Motor neuron (in vitro differentiated cells): ENCODE data around the gene GDF10. TPM values are rescaled to one million over a fixed set of nuclear protein-coding genes. Genes with fewer than 3 reads are reported as not detected.

Source experiments
- ATAC-seq, 8 experiments: fragments of 200-7000 bp; cut with Tn5 transposase; replicated peaks in 6 of 8; 2 replicates each; pipeline ENCODE4 v1.8.0; 2021; ENCODE audit warnings: mild to moderate bottlenecking in 8 of 8, moderate library complexity in 8 of 8
- H3K27ac ChIP-seq, 2 donors: fragments of 250-450 bp; sonication (Bioruptor Pico); 2 replicates each; pipeline ENCODE4 v1.9.0; 2021; ENCODE audit warnings: antibody characterized with exemption in 2 of 2, mild to moderate bottlenecking in 2 of 2, moderate library complexity in 1 of 2
- H3K4me1 ChIP-seq, 2 donors: fragments of 250-450 bp; sonication (Bioruptor Pico); replicated peaks in 1 of 2; 2 replicates each; pipeline ENCODE4 v1.6.1; 2021; ENCODE audit warnings: antibody characterized with exemption in 2 of 2, mild to moderate bottlenecking in 2 of 2, moderate library complexity in 1 of 2
- H3K4me3 ChIP-seq, 5 donors: fragments of 250-450 bp; sonication (Bioruptor Pico); 2 replicates each; pipeline ENCODE4 v1.9.0; 2021; ENCODE audit warnings: antibody characterized with exemption in 5 of 5, mild to moderate bottlenecking in 5 of 5, moderate library complexity in 4 of 5
- WGBS, 10 experiments: fragments of 450-650 bp; shearing (Covaris generic); methylation state at CpG; one replicate each; pipeline ENCODE4 v1.0.0; 2022; 5-methylcytosine and 5-hydroxymethylcytosine counted together
- in situ Hi-C, 9 experiments: fragments of 400-800 bp; cut with MboI; loops; one replicate each; pipeline ENCODE4 v1.15.0; 2021; ENCODE audit warnings: low sequenced_read_pairs in 9 of 9, low pct_unique_long_range_greater_than_20kb in 2 of 9; ENCODE audit not compliant: unreplicated experiment in 9 of 9
- total RNA-seq, 8 experiments: library from RNA; unstranded; fragments of 300-600 nt; gene quantifications; 2 replicates each; pipeline versions ENCODE4 v1.2.3 to v1.2.4, GENCODE V29; 2022

GDF10 gene
- total RNA-seq, 8 experiments from 2014 or later = 0.05 to 78.6 (median 0.17) TPM; not detected in 3

DNA sequence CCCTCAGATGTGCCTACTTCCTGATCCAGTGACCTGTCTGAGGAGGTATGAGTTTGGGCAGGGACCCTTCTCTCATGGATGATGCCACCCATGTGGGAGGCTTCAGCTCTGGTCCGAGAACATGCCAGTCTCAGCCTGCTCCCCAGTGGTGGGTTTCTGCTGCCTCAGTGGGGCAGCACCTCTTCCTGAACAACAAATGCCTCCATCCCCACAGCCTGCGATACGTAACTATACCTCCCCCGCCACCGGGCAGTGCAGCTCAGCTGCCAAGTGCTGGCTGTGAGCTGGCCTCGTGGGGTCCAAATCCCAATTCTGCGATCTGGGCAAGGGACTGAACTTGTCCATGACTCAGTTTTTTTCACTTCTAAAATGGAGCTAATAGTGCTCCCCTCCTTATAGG lies 3.1 kb downstream of the GDF10 start:
- ATAC-seq = no peak
- Histone ChIP-seq H3K4me3 (no peak overlapping the region), H3K4me1 (no peaks in the 10 kb centered on the region), H3K27ac (no peak overlapping the region)
- 50 to 100% (median 80%) methylated on average over 1 to 6 of the region's 7 CpGs; no CpG with 5 or more reads in 2 of the 10 experiments for WGBS, 10 experiments
- in situ Hi-C loops = loop anchor here in 4 of 9 experiments (10.0 to 25.0 kb wide), 3 partner anchors 248 to 278 kb away; no protein-coding TSS in a partner anchor

DNA sequence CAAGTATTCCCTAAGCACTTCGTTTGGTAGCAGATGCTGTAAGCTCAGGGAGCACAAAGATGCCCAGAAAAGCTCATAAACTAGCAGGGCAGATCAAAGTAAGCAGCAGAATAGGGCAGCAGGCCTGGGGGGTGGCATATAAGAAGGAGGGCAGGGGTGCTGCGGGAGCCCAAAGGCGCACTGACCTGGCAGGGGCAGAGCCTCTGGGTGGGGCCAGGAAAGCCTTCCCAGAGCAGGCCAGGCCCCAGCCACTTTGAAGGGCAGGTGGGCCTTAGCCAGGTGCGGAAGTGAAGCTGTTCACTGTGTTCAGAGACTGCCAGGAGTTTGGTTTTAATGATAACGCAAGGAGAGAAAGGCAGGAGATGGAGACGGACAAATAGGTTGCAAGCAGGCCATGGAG lies 3.9 kb downstream of the GDF10 start:
- no peaks in the 10 kb centered on the region for H3K4me1 ChIP-seq
- 40 to 100% (median 66%) methylated on average over 1 to 3 of the region's 6 CpGs; no CpG with 5 or more reads in 2 of the 10 experiments for WGBS, 10 experiments
- ATAC-seq = no peak
- in situ Hi-C loops = loop anchor here in 4 of 9 experiments (10.0 to 25.0 kb wide), 3 partner anchors 249 to 279 kb away; no protein-coding TSS in a partner anchor
- no peak overlapping the region for H3K4me3 ChIP-seq
- H3K27ac ChIP-seq = no peak overlapping the region

DNA sequence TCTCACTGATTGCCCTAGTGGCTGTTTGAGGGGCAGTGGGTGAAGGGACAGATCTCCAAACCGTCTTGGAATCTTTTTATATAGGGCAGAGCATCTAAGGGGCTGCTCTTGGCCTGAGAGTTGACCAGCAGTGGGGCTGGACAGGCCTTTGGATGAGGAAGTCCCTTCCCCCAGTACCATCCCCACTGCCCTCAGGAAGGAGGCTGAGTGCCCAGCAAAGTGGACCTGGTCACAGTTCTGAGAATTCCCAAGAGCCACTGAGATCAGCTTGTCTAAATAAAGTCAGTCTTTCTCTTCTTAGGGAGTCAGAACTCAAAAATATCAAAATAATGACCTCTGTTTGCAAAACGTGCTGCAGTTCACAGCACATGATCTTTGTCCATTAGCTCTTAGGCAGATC lies 5.6 kb downstream of the GDF10 start:
- Histone ChIP-seq H3K4me1 (no peaks in the 10 kb centered on the region), H3K27ac (no peak overlapping the region), H3K4me3 (no peak overlapping the region)
- WGBS, 10 experiments = 40 to 80% (median 52%) methylated on average over 1 to 2 of the region's 2 CpGs; no CpG with 5 or more reads in 4 of the 10 experiments
- in situ Hi-C loops = loop anchor here in 4 of 9 experiments (10.0 to 25.0 kb wide), 3 partner anchors 251 to 281 kb away; no protein-coding TSS in a partner anchor
- no peak for ATAC-seq

- ATAC-seq = no peak
- 20 to 89% (median 70%) methylated on average over 1 to 5 of the region's 10 CpGs for WGBS, 10 experiments
- H3K27ac ChIP-seq = no peak overlapping the region
- in situ Hi-C loops = loop anchor here in 4 of 9 experiments (10.0 to 25.0 kb wide), 3 partner anchors 252 to 282 kb away; no protein-coding TSS in a partner anchor
- H3K4me1 ChIP-seq = no peaks in the 10 kb centered on the region
- H3K4me3 ChIP-seq = no peak overlapping the region
Observed at GRCh38 chr10:47306387-47307210, 6.6 kb downstream of the GDF10 start.

- in situ Hi-C loops = loop anchor here in 4 of 9 experiments (10.0 to 25.0 kb wide), 3 partner anchors 253 to 283 kb away; no protein-coding TSS in a partner anchor
- no peaks in the 10 kb centered on the region for H3K4me1 ChIP-seq
- no peak overlapping the region for H3K27ac ChIP-seq
- no peak for ATAC-seq
- H3K4me3 ChIP-seq = no peak overlapping the region
- WGBS, 10 experiments = 26 to 93% (median 71%) methylated on average over 2 to 3 of the region's 3 CpGs; no CpG with 5 or more reads in 2 of the 10 experiments
Observed at GRCh38 chr10:47307381-47307780, 7.4 kb downstream of the GDF10 start.

DNA sequence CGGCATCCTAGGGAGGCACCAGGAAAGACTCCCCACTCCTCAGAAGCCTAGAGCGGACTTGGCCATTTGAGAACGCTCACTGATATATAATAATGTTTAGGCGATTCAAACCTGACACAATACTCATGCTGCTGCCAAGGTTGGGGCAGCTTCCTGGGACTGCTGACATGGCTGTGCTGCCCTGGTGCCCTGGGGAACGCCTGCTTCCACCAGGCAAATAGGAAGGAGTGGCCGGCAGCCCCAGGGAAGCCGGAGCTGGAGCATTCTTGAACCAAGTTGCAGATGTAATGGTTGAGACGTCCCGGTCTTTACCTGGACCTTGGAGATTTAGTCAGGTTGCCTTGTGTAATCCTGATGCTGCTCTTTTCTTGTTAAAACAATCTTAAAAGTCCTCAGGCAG lies 8.8 kb downstream of the GDF10 start:
- Histone ChIP-seq H3K4me1 (no peaks in the 10 kb centered on the region), H3K27ac (no peak overlapping the region), H3K4me3 (no peak overlapping the region)
- no peak for ATAC-seq
- 36 to 100% (median 81%) methylated on average over 1 to 8 of the region's 9 CpGs; no CpG with 5 or more reads in 3 of the 10 experiments for WGBS, 10 experiments
- in situ Hi-C loops = loop anchor here in 4 of 9 experiments (10.0 to 25.0 kb wide), 3 partner anchors 254 to 284 kb away; no protein-coding TSS in a partner anchor

DNA sequence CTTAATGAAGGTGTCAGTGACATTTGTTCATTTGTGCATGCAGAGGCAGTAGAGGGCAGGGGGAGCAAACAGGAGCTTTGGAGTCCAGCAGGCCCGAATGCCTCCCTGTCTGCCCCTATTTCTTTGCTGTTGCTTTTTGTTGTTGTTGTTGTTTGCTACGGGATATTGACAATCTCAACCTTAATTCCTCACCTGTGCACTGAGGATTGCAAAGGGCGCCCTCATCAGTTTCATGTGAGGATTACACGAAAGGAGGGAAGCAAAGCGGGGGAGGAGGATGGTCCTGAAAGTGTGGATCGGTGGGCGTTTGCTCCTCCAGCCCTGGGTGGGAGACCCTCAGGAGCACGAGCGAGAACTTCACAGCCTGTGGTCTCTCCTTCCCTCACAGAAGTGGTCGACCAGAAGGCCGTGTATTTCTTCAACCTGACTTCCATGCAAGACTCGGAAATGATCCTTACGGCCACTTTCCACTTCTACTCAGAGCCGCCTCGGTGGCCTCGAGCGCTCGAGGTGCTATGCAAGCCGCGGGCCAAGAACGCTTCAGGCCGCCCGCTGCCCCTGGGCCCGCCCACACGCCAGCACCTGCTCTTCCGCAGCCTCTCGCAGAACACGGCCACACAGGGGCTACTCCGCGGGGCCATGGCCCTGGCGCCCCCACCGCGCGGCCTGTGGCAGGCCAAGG lies 9.6 kb downstream of the GDF10 start:
- ATAC-seq = no peak
- Histone ChIP-seq H3K4me1 (no peaks in the 10 kb centered on the region), H3K27ac (no peak overlapping the region), H3K4me3 (no peak overlapping the region)
- in situ Hi-C loops = loop anchor here in 4 of 9 experiments (10.0 to 25.0 kb wide), 3 partner anchors 255 to 285 kb away; no protein-coding TSS in a partner anchor
- WGBS, 10 experiments = 6 to 71% (median 58%) methylated on average over 2 to 22 of the region's 34 CpGs; no CpG with 5 or more reads in 1 of the 10 experiments

DNA sequence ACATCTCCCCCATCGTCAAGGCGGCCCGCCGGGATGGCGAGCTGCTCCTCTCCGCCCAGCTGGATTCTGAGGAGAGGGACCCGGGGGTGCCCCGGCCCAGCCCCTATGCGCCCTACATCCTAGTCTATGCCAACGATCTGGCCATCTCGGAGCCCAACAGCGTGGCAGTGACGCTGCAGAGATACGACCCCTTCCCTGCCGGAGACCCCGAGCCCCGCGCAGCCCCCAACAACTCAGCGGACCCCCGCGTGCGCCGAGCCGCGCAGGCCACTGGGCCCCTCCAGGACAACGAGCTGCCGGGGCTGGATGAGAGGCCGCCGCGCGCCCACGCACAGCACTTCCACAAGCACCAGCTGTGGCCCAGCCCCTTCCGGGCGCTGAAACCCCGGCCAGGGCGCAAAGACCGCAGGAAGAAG lies 10.1 kb downstream of the GDF10 start:
- in situ Hi-C loops = loop anchor here in 2 of 9 experiments (25.0 kb wide), 1 partner anchor 273 kb away; no protein-coding TSS in a partner anchor
- WGBS, 10 experiments = 45 to 95% methylated on average over 4 to 7 of the region's 37 CpGs; no CpG with 5 or more reads in 8 of the 10 experiments
- ATAC-seq = no peak
- H3K4me1 ChIP-seq = no peaks in the 10 kb centered on the region
- no peak overlapping the region for H3K27ac ChIP-seq
- H3K4me3 ChIP-seq = no peak overlapping the region

DNA sequence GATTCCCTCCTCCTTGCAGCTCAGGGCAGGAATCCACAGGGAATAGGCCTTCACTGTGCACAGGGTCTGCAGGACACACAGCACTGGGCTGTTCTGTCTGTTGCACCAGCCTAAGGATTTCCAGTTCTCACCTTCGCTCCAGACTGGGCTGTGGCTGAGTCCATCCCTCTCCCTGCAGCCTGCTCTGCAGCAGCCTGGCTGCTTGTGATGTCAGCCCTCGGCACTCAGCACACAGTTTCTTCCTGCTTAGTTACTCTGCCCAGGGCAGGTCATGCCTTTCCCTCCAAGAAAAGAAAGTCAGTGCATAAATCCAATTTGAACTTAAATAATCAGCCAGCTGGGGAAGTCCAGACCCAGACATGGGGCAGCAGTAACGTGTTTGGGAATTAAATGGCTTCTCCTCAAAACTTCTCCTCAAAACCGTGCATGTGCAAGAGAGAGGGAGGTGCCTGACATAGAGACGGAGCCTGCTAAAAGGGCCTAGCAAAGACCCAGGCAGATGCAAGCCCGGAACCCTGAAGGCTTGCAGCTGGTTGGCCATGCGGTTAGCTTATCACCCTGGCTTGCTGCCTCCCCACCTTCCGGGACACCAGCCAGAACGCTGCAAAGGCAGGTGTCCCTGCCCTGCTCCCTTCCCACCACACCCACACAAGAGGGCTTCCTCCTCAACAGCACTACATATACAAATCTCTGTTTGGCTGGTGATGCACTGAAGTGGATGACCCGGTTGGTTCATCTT lies 11.4 kb downstream of the GDF10 start:
- no peak overlapping the region for H3K27ac ChIP-seq
- H3K4me3 ChIP-seq = no peak overlapping the region
- peak in 4 of 8 experiments; percentile 11 to 59 (median 46) for ATAC-seq
- WGBS, 10 experiments = 0 to 93% (median 54%) methylated on average over 1 to 7 of the region's 10 CpGs; no CpG with 5 or more reads in 3 of the 10 experiments
- no peaks in the 10 kb centered on the region for H3K4me1 ChIP-seq
- in situ Hi-C loops = loop anchor here in 2 of 9 experiments (25.0 kb wide), 1 partner anchor 274 kb away; no protein-coding TSS in a partner anchor

DNA sequence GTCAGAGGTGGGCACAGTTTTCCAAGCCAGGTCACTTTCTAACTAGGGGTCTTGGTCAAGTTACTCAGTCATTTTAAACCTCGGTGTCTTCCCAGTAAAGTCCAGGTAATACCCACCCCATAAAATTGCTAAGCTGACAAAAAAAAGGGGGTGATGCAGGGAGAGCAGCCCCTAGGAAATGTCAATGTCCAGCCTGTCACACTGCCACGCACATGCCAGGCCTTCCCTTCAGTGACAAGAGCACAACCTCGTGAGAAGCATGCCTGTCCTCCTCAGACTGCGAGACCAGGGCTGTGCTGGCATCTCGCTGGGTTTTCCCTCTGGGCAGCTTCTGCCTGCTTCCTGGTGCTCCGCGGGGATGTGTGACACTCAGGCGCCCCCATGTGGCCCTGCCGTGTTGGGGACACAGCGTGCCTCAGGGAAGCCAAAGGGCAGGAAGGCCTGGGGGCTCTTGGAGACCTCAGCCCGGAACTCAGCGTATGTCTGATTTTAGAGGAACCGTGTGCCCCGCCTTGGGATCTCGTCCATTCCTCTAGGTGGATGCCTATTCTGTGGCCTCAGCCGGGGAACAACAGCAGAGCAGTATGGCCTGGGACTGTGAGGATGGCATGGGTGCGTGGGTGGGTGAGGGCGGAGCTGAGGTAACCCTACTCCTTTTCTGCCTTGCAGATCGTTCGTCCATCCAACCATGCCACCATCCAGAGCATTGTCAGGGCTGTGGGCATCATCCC lies 12.1 kb downstream of the GDF10 start:
- in situ Hi-C loops = loop anchor here in 2 of 9 experiments (25.0 kb wide), 1 partner anchor 275 kb away; no protein-coding TSS in a partner anchor
- 0 to 40% (median 25%) methylated on average over 1 to 16 of the region's 20 CpGs; no CpG with 5 or more reads in 5 of the 10 experiments for WGBS, 10 experiments
- no peak overlapping the region for H3K4me3 ChIP-seq
- no peaks in the 10 kb centered on the region for H3K4me1 ChIP-seq
- peak; percentile 73 to 97 (median 93) for ATAC-seq
- H3K27ac ChIP-seq = no peak overlapping the region

DNA sequence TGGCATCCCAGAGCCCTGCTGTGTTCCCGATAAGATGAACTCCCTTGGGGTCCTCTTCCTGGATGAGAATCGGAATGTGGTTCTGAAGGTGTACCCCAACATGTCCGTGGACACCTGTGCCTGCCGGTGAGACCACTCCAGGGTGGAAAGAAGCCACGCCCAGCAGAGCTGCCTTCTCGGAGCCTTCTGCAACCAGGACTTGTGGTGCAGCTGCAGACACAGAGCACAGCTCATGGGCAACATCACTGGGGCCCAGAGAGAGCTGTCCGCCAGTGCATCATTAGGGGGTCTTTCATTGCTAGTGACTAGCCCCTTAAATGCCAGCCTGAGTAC lies 12.6 kb downstream of the GDF10 start:
- Histone ChIP-seq H3K4me1 (no peaks in the 10 kb centered on the region), H3K27ac (no peak overlapping the region), H3K4me3 (no peak overlapping the region)
- in situ Hi-C loops = loop anchor here in 2 of 9 experiments (25.0 kb wide), 1 partner anchor 275 kb away; no protein-coding TSS in a partner anchor
- ATAC-seq = no peak
- WGBS, 10 experiments = 33 to 90% (median 68%) methylated on average over 2 to 5 of the region's 7 CpGs; no CpG with 5 or more reads in 4 of the 10 experiments
